ENCODE data around the gene ESAM. TPM values are rescaled to one million over a fixed set of nuclear protein-coding genes. Genes with fewer than 3 reads are reported as not detected.

ESAM gene
- total and polyA plus RNA-seq, 10 of the 15 experiments (the other 5 are each of a cell fraction or from before 2014, with no cell fraction given) = 2.7 to 43.6 (median 19.5) TPM

DNA sequence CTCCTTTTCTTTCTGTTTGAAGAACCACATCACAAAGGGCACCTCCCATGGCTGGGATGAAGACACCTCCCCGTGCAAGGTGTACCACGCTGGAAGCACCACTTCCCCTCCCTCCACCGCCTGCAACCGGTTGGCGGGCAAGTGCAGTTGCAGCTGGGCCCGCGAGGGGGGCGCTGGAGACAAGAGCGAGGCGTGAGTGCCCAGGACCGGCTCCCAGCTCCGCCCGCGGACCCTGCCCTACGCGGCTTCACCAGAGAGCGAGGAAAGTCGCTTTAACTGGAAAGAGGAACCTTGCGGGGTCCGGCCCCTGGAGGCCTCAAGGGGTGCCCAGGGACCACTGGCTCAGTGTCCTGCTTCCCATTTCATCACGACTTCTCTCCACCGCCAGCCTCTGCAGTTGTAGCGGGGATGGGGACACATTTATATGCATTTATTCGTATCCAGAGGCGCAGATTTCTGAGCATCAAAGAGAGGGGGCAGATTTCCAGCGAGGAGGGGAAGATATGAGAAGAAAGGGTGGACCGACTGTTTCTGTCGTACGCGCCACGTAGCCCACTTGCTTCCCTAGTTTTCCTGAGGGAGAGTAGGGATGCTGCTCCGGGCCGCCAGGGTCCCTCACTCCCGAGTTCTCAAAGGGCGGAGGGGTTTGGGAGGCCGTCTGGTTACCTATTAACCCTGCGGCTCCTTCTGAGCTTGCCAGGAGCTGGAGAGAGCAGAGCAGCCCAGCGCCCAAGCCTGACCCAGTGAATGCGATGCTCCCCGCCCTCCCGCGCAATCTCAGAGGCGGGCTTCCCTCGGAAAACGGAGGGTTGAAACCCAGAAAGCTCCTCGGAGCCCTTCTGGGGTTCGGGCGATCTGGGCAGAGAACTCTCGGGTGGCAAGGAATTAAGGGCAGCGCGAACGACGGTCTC lies 3.5 kb downstream of the ESAM start (continued):
- TF ChIP-seq MYC (IDR thresholded peaks at IDR 0.05; ENCODE audit: insufficient read depth, insufficient read length, insufficient replicate concordance, low read length, severe bottlenecking) = no peak
- TF ChIP-seq CBX3 (IDR thresholded peaks at IDR 0.05; ENCODE audit: borderline replicate concordance, low read depth) = no peak
- 0 out of 2 replicates have a peak, but pooled peaks have one; percentile 59 for TF ChIP-seq TCF12 (IDR thresholded peaks at IDR 0.05; ENCODE audit: low read depth, low read length)
- TF ChIP-seq SPI1 (IDR thresholded peaks at IDR 0.05; ENCODE audit: borderline replicate concordance, insufficient read depth, low read depth, low read length) = peak; percentile 84
- peak; percentile 20 to 71; a peak in 2 of 4 replicates for TF ChIP-seq BHLHE40 (IDR thresholded peaks at IDR 0.05; ENCODE audit: borderline replicate concordance in 1 of 2, low read depth in 2 of 2, low read length in 1 of 2)
- TF ChIP-seq, protein P1, sequence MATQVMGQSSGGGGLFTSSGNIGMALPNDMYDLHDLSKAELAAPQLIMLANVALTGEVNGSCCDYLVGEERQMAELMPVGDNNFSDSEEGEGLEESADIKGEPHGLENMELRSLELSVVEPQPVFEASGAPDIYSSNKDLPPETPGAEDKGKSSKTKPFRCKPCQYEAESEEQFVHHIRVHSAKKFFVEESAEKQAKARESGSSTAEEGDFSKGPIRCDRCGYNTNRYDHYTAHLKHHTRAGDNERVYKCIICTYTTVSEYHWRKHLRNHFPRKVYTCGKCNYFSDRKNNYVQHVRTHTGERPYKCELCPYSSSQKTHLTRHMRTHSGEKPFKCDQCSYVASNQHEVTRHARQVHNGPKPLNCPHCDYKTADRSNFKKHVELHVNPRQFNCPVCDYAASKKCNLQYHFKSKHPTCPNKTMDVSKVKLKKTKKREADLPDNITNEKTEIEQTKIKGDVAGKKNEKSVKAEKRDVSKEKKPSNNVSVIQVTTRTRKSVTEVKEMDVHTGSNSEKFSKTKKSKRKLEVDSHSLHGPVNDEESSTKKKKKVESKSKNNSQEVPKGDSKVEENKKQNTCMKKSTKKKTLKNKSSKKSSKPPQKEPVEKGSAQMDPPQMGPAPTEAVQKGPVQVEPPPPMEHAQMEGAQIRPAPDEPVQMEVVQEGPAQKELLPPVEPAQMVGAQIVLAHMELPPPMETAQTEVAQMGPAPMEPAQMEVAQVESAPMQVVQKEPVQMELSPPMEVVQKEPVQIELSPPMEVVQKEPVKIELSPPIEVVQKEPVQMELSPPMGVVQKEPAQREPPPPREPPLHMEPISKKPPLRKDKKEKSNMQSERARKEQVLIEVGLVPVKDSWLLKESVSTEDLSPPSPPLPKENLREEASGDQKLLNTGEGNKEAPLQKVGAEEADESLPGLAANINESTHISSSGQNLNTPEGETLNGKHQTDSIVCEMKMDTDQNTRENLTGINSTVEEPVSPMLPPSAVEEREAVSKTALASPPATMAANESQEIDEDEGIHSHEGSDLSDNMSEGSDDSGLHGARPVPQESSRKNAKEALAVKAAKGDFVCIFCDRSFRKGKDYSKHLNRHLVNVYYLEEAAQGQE (IDR thresholded peaks at IDR 0.05; ENCODE audit: low read depth, low read length) = no peak
- no peak for TF ChIP-seq ZNF384 (IDR thresholded peaks at IDR 0.05; ENCODE audit: borderline replicate concordance, low read depth, low read length)
- TF ChIP-seq IRF4 (IDR thresholded peaks at IDR 0.05; ENCODE audit: low read depth, low read length) = no peak
- TF ChIP-seq GATAD2B (conservative IDR thresholded peaks at IDR 0.05; ENCODE audit: low read depth) = peak; percentile 50; the same call in 1 of the 2 replicates
- peak; percentile 49 for TF ChIP-seq MEF2B (IDR thresholded peaks at IDR 0.05; ENCODE audit: partially characterized antibody, poor library complexity, severe bottlenecking)

All from GM12878 (cell line).